NCI-H2107 (cell line): ENCODE measurements around the gene WDR70.
A peak's percentile ranks its signal among the peaks of the same experiment; 100 is the strongest.
"Not testable (repeated sequence)": the region's sequence is repeated elsewhere in the genome, so short reads cannot be mapped to it uniquely, and the experiment has no call there.

Experiments
- DNase-seq: peaks from one replicate; lab custom pipeline; 2025; lab: John Stamatoyannopoulos, UW

The WDR70 gene

DNA sequence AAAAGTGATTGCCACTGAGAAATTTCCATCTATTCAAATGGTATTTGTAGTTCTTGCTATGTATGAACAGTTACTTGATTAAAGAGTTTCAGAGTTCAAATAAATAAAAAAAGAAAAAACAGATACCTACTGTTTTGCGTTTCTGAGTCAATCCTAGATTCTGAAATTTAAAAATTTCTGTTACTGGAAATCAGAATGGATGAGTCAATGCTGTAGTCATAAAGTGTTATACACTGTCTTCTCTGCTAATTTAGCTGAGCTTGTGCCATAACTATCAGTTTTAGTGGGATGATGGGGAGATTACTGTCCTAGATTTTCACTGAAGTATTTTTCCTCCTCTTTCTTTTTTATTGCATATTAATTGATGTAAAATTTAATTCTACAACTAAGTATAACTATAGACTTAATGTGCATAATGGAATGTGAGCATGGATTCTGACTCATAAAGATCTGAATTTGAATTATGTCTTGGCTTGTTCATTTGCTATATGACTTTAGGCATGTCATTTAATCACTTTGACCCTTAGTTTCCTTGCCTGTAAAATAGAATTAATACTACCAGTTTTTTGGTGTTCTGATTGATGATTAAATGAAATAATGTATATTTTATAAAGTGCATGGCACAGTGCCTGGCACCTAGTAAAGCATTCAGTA, 75.4 kb downstream of the WDR70 start:
- DNase-seq = not testable (repeated sequence)

DNA sequence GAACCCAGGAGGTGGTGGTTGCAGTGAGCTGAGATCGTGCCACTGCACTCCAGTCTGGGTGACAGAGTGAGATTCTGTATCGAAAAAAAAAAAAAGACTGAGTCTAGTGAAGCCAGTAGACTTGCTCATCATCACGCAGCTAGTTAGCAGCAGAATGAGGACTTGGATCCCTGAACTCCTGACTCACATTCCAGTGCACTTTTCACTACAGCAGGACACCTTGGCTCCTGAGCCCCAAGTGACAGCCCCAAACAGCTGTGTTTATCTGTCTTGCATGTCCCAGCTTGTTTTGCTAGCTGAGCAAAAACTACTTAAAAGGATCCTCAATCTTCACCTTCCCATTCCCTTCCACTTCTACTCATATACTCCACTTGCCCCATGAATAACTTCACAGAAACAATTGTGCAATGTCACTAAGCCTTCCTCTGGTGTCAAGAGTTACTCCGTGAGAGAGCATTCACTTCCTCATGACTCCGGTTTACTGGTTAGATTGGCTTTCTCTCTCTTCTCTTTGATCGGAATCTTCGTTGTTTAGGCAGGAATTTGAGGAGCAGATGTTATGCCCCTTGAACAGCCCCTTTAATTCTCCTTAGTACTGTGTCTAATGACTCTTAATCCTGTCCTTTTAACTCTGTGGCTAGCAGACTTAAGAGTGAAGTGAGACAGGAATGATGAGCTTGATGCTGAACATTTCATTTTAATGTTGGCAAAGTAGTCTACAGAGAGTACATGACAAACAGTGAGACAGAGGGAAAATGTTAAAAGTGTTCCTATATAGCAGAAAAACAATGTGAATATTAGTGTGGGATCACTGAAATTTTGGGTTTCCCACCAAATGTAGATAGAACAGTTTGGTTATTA, 84.3 kb downstream of the WDR70 start:
- DNase-seq = not testable (repeated sequence)

- DNase-seq = not testable (repeated sequence)
These were observed 85.5 kb downstream of the WDR70 start for GRCh38 chr5:37464581-37464980.

GRCh38 chr5:37469383-37469782, 90.3 kb downstream of the WDR70 start:
- DNase-seq = not testable (repeated sequence)

- no peak for DNase-seq
These were observed 92.6 kb downstream of the WDR70 start for GRCh38 chr5:37471666-37472197.

- no peak for DNase-seq
These were observed 98.3 kb downstream of the WDR70 start for GRCh38 chr5:37477426-37477825.

- DNase-seq = peak; percentile 60
These were observed 99.2 kb downstream of the WDR70 start for GRCh38 chr5:37478121-37478894.

GRCh38 chr5:37481395-37481794, 102.3 kb downstream of the WDR70 start:
- DNase-seq = not testable (repeated sequence)

DNA sequence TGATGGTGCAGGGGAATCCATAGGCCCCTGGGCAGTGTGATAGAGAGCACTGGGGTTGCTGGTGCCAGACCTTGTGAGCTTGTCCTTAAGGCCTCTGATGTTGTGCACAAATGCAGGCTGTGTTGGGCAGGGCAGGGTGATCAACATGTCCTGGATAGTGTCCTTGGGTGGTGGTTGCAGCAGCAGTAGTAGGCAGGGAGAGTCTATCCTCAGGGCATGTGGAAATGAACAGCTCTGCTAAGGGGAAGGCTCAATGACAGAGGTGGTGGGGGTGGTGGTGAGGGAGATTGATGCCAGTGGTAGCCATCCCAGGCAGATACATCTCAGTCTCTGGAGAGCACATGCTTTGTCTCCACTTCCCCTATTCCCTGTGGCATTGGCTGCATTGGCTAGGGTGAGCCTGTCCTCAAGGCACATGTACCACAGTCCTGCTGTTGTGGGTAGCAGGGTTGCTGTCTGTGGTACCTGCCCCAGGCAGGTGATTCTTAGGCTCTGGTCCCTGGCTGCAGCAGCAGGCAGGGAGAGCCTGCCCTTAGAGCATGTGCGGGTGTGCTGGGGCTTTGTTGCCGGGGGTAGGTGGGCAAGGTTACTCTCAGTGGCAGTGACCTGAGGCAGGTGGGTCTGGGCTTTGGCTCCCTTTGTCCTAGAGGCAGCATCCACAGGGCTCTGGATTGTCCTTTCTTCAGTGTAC, 111.1 kb downstream of the WDR70 start:
- DNase-seq = no peak

GRCh38 chr5:37490931-37491330, 111.8 kb downstream of the WDR70 start:
- peak; percentile 17 for DNase-seq

- DNase-seq = no peak
These were observed 113.8 kb downstream of the WDR70 start for GRCh38 chr5:37492778-37493555.

- DNase-seq = no peak
These were observed 115.6 kb downstream of the WDR70 start for GRCh38 chr5:37494756-37495155.

GRCh38 chr5:37495210-37495609, 116.1 kb downstream of the WDR70 start:
- no peak for DNase-seq

DNA sequence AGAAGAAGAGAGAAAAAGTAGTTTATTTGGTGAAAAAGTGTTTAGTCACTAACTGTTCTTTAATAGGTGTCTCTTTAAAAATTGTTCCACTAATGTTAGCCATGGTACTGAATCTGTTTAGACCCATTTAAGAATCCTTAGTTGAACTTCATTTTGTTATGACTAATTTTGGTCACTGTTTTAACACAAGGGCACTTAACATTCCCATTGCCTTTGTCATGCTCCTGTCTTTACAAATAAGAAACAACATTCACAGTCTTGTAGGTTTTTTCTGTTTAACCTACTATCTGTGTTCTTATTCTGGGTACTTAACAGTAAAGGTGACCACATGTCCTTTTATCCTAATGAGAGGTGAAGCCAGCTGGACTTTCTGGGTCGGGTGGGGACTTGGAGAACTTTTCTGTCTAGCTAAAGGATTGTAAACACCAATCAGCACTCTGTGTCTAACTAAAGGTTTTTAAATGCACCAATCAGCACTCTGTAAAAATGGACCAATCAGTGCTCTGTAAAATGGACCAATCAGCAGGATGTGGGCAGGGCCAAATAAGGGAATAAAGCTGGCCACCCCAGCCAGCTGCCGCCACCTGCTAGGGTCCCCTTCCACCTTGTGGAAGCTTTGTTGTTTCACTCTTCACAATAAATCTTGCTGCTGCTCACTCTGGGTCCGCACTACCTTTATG, 116.7 kb downstream of the WDR70 start:
- no peak for DNase-seq

GRCh38 chr5:37496902-37497445, 117.9 kb downstream of the WDR70 start:
- no peak for DNase-seq

GRCh38 chr5:37501152-37501551, 122.0 kb downstream of the WDR70 start:
- no peak for DNase-seq

DNA sequence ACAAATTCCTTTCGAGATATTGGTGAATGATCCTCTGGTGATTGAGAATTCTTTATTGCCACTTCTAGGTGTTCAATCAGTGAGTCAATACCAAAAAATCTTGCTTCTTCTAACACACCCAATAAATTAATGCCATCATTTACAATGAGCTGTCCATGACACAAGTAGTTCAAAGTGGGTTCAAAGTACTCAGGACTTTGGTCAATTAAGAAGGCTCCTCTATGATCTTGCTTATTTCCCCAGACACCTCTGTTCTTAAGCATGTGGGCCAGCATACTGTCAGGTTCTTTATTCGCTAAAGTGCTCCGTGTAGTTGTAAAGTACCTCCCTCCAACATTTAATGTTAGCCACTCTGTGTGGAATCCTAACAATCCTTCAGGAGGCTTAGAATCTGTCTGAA, 127.1 kb downstream of the WDR70 start:
- no peak for DNase-seq

DNA sequence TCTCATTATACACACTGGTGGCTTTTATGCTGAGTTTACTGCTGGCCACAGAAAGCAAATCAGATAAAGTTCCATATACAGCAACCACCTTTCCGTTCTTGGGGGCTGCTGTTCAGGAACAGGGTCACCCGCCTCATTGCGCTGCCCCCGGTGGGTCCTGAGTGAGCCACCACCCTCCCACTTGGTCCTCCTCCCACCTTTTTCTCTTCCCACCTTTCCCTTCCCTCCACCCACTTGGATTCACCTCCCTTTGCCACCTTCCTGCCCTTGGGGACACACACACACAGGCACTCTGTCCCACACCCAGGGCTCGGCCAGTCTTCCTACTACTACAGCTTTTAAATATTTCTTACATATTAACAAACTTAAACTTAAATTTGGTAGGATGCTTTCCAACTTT, 127.6 kb downstream of the WDR70 start:
- no peak for DNase-seq

GRCh38 chr5:37511646-37512045, 132.5 kb downstream of the WDR70 start:
- DNase-seq = no peak

GRCh38 chr5:37514946-37515345, 135.8 kb downstream of the WDR70 start:
- DNase-seq = no peak
